Inflammatory macrophage treated with lipopolysaccharide for 4 hours (primary cell): ENCODE measurements around the gene PTPRG.

ENCODE experiments used
- DNase-seq: peaks from one replicate; pipeline ENCODE4 v3.0.0-alpha.2; 2020

The PTPRG gene

DNA sequence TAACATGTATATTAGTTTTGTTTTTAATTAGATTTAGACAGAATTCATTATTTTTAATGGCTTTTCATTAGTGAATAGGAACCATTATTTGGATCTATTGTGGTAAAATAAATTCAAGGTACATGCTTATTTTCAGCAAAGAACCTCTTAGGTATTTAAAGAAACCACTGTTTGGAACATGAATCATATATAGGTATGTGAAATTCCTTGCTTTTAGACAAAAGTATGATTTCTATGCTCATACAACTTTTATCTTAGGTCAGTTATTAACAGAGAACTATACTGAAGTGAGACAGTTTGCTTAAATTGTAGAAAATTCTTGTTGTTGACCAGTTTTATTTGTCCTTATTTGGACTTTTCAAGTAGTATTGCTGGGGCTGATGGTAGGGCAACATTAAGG lies 422.1 kb downstream of the PTPRG start:
- no peak for DNase-seq

DNA sequence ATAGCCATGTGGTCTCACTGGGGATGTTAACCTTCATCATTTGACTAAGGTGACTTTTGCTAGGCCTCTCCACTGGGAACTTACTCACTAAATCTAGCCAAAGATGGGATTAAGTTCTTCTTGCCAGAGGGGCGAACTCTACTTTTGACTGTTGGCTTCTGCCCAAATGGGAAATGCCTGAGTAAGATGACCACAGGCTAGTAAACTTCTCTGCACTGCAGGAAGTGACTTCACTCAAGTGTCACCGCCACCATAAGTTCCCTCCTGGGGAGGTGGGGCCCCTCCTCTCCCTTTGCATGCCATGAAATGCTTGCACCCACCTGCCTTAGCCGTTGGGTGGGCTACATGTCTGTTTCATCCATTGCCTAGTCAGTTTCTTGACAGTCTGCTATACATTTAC lies 423.6 kb downstream of the PTPRG start:
- no peak for DNase-seq

GRCh38 chr3:61986473-61986872 lies 425.1 kb downstream of the PTPRG start:
- no peak for DNase-seq

GRCh38 chr3:61989681-61990080 lies 428.3 kb downstream of the PTPRG start:
- DNase-seq, result no peak

DNA sequence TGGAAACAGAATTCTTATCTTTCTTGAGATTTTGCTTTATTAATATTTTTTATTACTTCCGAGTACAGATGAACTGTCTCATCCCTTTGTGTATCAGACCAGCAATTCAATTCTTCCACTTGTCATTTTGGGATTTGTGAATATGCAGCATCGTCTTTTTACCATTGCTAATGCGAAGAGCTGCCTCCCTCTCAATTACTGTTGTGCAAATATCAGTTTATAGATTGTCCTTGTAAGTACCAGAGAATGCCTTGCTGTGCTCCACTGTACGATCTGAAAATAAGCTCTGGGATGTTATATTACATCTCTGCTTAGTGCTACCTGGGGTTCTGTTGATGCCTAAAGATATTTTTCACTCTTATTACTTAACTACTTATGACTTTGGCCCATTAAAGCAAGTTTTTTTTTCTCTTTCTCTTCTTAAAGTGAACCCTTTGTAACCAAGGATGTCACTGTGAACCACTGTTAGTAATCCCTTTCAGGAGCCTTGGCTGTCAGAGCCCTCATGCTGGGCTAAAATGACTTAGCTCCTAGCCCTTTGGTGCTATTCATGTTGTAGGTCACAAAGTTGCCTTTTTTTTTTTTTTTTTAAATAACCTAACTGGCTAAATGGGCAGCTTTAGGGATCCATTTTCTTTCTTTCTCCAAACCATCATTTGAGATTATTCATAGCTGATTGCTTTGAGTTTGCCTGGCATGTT lies 429.1 kb downstream of the PTPRG start:
- DNase-seq, result no peak

- DNase-seq, result no peak
Observed at GRCh38 chr3:61991706-61992105, 430.3 kb downstream of the PTPRG start.

DNA sequence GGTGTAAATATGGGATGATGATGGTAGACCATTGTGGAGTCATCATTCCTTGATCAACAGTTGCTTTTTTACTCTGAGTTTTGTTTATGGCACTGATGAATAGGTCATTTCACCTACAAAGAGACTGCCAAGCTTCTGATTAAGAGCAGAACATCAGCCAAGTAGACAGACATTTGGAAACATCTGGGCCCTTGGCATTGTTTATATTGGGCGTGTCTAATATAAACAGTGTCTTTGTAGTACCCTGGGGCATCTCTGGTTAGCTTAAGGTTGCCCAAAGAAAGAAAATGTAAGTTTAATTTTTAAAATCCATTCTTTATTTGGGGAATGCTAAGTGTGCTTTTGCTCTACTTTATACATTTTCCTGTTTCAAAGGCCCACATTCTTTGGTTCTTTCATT lies 435.0 kb downstream of the PTPRG start:
- DNase-seq, result no peak

DNA sequence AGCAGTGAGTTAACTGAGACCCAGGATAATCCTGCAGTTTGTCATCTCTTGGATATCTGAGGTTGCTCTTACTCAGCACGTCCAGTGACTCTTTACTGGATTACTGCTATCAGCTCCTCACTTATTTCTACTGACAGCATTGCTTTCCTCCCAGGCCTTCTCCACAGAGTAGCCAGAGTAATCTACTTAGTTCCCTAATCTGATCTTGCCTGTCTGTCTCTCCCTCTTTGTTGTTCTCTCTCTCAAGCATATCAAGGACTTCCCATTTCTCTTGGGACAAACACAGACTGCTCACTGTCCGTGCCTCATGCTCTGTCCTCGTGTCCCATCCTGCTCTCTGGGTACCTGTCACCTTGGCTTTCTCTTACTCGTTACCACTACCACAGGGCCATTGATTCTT lies 435.7 kb downstream of the PTPRG start:
- no peak for DNase-seq

GRCh38 chr3:62003835-62004234 lies 442.5 kb downstream of the PTPRG start:
- no peak for DNase-seq

DNA sequence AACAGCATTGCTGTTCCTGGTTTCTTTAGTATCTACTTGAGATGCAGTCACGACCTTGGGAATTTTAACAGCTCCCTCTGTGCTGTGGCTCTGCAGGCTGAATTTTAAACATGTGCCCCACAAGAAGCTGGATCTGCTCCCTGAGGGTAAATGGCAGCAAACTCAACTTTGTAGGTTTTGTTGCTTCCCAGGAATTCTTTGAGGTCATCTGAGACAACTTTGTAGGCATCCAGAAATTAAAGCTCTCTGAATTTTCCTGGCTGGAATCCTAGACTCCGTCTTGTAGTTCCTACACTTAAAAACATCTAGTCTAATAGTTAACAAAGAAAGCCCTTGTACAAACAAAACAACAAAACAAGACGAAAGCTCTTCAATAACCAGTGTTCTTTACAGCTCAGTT lies 445.7 kb downstream of the PTPRG start:
- DNase-seq, result no peak

DNA sequence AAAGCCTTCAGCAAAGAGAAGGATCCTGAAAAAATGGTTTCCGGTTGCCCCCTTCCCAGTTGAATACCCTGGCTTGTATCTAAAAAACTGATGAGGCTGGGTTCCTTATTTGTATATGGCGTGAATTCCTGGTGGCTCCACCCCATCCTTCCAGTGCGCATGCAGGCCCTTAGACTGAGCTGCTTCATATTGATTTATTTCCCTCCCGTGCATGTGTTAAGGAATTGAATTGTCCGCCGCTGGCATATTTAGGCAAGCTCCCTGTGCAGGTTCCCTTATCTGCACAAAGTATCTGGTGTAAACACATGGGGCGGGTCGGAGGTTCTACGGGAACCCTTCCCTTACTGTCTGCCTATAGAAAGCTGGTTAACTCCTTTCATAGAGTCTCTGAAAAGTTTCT lies 449.6 kb downstream of the PTPRG start:
- no peak for DNase-seq

DNA sequence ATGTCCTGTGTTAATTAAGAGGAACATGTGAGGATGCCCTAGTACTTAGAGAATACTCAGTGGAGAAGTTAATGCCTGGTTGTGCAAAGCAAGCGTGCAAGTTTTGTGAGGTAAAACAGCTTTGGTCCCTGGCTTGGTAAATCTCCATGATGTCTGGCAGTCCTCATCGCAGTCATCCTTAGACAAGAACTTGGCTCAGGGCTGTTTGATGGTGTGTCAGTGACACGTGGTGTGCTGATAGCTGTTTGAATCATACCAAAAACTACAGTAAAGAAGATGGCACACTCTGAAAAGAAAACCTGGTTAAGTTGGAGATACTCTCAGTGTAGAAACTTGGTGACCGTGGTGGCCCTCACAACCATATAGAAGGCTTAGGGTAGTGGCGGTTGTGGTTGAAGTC lies 450.3 kb downstream of the PTPRG start:
- no peak for DNase-seq

- no peak for DNase-seq
Observed at GRCh38 chr3:62013951-62014350, 452.6 kb downstream of the PTPRG start.

DNA sequence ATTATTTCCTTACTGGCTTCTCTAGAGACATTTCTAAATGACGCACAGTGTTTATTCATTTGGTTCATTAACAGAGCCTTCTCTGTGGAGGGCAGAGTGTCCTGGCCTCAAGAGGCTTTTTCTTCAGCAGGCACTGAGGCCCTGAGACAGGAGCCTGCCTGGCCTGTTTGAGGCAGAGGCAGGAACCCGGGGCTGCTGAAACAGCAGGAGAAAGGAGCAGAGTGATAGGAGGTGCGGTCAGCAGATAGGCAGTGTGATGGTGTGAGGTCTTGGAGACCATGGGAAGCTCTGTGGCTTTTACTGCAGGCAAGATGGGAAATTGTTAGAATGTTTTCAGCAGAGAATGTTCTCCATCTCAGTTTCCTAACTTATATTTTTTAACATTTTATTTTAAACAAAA lies 453.7 kb downstream of the PTPRG start:
- DNase-seq, result no peak

GRCh38 chr3:62019906-62020305 lies 458.5 kb downstream of the PTPRG start:
- no peak for DNase-seq

DNA sequence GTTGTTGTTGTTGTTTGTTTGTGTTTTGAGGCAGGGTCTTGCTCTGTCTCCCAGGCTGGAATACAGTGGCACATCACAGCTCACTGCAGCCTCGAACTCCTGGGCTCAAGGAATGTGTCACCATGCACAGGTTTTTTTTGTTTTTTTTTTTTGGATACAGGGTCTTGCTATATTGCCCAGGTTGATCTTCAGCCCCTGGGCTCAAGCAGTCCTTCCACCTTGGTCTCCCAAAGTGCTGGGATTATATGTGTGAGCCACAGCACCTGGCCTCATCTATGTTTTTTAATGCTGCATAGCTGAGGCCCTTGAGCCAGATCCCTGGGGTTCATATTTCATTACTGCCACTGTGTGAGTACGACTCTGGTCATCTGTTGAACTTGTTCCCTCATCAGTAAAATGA lies 459.3 kb downstream of the PTPRG start:
- no peak for DNase-seq

DNA sequence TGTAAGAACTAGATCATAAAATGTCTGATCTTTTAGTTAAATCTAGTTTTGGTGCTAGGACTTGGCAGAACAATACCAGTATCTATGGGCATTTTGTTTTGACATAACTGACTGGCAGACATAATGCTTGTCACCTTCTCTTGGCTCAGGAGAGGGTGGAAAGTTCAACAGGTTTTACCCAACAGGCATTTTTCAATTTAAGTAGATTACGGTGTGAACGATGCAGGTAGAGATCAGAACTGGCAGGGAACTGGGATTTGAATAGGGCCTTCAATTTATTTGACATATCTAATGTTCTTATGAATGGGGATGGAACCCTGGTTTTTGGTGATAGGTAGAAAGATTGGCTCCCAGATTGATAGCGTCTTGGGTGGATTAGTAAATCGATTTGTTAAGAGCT lies 460.9 kb downstream of the PTPRG start:
- DNase-seq, result no peak

GRCh38 chr3:62024882-62025281 lies 463.5 kb downstream of the PTPRG start:
- no peak for DNase-seq

DNA sequence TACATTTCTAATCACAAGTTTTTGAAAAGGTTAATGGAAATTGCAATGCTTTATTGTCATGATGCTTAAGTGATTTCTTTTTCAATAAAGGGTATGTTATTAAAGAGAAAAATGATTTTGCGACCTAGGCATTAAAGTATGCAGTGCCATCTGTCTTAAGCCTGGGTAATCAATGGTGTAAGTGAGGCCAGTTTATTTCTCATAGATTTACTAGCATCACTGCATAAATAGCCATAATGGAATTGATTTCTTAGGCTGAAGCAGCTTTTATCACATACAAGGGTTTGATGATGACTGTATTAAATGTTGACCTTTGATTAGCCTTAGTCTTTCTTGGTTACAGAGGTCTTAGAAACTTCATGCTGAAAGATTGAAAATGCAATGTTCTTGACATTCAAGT lies 464.5 kb downstream of the PTPRG start:
- DNase-seq, result no peak

- DNase-seq, result no peak
Observed at GRCh38 chr3:62027241-62027640, 465.9 kb downstream of the PTPRG start.

- DNase-seq, result no peak
Observed at GRCh38 chr3:62027796-62028195, 466.4 kb downstream of the PTPRG start.

- DNase-seq, result no peak
Observed at GRCh38 chr3:62028236-62028635, 466.9 kb downstream of the PTPRG start.

DNA sequence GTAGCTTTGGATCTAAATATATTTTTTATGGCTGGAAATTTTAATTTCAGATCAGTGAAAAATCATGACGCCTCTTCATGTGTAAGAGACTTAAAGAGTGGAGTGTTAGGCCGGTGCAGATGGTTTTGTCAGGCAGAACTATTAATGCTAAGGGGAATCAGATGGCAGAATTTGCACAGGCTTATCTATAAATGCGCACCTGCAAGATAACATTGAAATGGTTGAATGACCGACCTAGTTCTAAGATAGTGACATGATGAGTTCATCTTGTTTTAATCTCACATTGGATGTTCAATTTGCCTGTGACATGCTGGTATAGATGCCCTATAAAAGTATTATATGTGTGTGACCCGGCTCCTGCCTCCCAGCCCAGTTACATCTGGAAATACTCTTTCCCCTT lies 471.4 kb downstream of the PTPRG start:
- no peak for DNase-seq

DNA sequence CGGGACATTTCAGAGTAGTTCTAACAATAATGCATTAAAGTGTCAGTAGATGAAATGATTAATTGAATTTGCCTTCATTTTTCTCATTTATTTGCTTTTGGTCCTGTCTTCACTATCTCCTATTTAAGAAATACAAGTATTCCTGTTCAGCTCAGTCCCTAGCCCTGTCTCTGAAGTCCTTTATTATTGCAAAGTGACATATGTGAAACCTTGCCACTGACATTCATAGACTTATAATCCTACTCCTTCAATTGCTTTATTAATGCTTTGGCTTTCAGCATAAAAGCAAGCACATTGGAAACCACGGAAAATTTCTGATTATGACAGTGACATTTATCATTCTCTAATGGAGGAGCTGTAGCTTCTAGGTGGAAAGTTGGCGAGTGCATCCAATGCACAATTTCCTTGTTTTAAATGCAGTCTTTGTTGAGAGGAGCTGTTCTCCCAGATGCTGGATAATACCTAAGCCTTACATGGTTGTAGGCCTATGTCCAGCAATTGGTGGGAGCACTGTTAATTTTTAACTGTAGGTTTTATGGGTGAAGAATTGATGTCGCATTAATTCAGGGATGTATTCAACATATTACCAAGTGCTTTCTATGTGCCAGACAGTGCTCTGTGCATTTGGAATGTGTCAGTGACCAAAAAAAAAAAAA lies 474.2 kb downstream of the PTPRG start:
- DNase-seq, result no peak

- no peak for DNase-seq
Observed at GRCh38 chr3:62036726-62037125, 475.4 kb downstream of the PTPRG start.
